Measurements from ENCODE around the gene RGS17. TPM values are rescaled to one million over a fixed set of nuclear protein-coding genes. Genes with fewer than 3 reads are reported as not detected.
"Not testable (repeated sequence)": the region's sequence is repeated elsewhere in the genome, so short reads cannot be mapped to it uniquely, and the experiment has no call there.

The RGS17 gene
- total RNA-seq, 8 experiments from 2014 or later = 1.2 to 20.0 (median 11.4) TPM

GRCh38 chr6:153003366-153003690 is 127.8 kb downstream of the RGS17 start:
- peaks cover 13 to 22% of the 10 kb centered on the region in 2 donors for H3K4me1 ChIP-seq (replicated peaks in 1 of 2)
- ATAC-seq (replicated peaks in 6 of 8) = peak in 7 of 8 experiments; percentile 0 to 4 (median 2)
- WGBS, 10 experiments = 0 to 6% (median 0%) methylated on average over 1 to 5 of the region's 6 CpGs
- in situ Hi-C loops (cut with MboI; ENCODE audit: low pct_unique_long_range_greater_than_20kb in 2 of 9, low sequenced_read_pairs in 9 of 9, unreplicated experiment in 9 of 9) = no loop called here
- H3K4me3 ChIP-seq = peak overlapping the region; percentile 39 to 98 (median 71)
- peak overlapping the region; percentile 89 to 94 for H3K27ac ChIP-seq

DNA sequence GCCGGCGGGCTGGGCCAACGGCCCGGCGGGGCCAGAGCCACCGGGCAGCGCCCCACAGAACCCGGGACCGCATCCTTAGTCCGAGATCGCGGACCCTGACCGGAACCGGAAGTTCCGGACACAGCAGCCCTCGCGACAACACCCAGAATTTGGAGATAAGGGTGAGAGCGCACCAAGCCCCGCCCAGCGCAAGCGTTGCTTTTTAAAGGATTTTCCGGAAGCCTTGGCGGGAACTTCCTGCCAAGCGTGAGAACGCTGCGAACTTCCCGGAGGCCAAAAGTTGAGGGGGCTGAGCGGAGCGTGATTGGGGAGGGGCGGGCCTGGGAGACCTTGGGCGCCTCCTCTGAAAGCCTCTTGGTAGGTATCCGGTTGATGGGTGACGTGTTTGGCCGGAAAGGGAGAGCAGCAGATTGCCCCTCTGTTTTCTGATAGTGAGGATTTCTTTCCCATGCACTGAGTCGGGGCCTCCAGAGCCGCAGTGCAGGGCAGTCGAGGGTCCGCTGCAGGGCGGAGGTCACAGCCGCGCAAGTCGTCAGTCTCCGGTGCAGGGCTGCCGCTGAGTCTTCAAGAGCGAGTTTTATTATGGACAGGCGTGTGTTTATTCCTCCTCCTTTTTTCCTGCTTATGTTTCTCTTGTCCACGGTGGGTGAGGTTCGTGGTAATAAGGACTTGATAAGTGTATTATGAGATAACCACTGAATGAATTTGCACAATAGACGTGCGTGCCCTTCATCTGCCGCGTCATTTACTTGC is 128.3 kb downstream of the RGS17 start, which contains the start of gene MTRF1L:
Gene MTRF1L (minus strand): TSS at position 97 of the 753 bp plus-strand sequence. CDS start 24 bp downstream, at position 73.
- ATAC-seq (replicated peaks in 6 of 8) = peak; percentile 90 to 97 (median 95)
- Histone ChIP-seq H3K27ac (peak within 1 kb of the TSS; percentile 89 to 94), H3K4me3 (peak within 1 kb of the TSS; percentile 39 to 98 (median 71)), H3K4me1 (replicated peaks in 1 of 2) (peaks cover 13 to 22% of the 10 kb centered on the region in 2 donors)
- in situ Hi-C loops (cut with MboI; ENCODE audit: low pct_unique_long_range_greater_than_20kb in 2 of 9, low sequenced_read_pairs in 9 of 9, unreplicated experiment in 9 of 9) = no loop called here
- WGBS, 10 experiments = 0 to 1% (median 0%) methylated on average over 1 to 13 of the region's 52 CpGs; no CpG with 5 or more reads in 3 of the 10 experiments

GRCh38 chr6:153001767-153002612 is 129.1 kb downstream of the RGS17 start:
- peak; percentile 1 to 55 (median 40) for ATAC-seq (replicated peaks in 6 of 8)
- 0 to 50% (median 8%) methylated on average over 2 to 12 of the region's 31 CpGs for WGBS, 10 experiments

GRCh38 chr6:153000790-153001189 is 130.3 kb downstream of the RGS17 start:
- Histone ChIP-seq H3K4me3 (peak overlapping the region in 1 of 5 donors; percentile 71), H3K4me1 (replicated peaks in 1 of 2) (peaks cover 13 to 22% of the 10 kb centered on the region in 2 donors)
- WGBS, 10 experiments = 60 to 100% (median 92%) methylated on average over 1 to 9 of the region's 9 CpGs
- ATAC-seq (replicated peaks in 6 of 8); in situ Hi-C loops (cut with MboI; ENCODE audit: low pct_unique_long_range_greater_than_20kb in 2 of 9, low sequenced_read_pairs in 9 of 9, unreplicated experiment in 9 of 9); H3K27ac ChIP-seq: not testable (repeated sequence)

More at GRCh38 chr6:153001767-153002612, 129.1 kb downstream of the RGS17 start:
- Histone ChIP-seq H3K27ac (peak overlapping the region; percentile 89 to 94), H3K4me3 (peak overlapping the region; percentile 39 to 98 (median 71)), H3K4me1 (replicated peaks in 1 of 2) (peaks cover 13 to 22% of the 10 kb centered on the region in 2 donors)
- in situ Hi-C loops (cut with MboI; ENCODE audit: low pct_unique_long_range_greater_than_20kb in 2 of 9, low sequenced_read_pairs in 9 of 9, unreplicated experiment in 9 of 9) = no loop called here

- no peak overlapping the region for H3K4me3 ChIP-seq
- in situ Hi-C loops (cut with MboI; ENCODE audit: low pct_unique_long_range_greater_than_20kb in 2 of 9, low sequenced_read_pairs in 9 of 9, unreplicated experiment in 9 of 9) = no loop called here
- H3K27ac ChIP-seq = no peak overlapping the region
- H3K4me1 ChIP-seq (replicated peaks in 1 of 2) = peaks cover 13 to 22% of the 10 kb centered on the region in 2 donors
- ATAC-seq (replicated peaks in 6 of 8) = no peak
Measured at GRCh38 chr6:153000243-153000642, 130.8 kb downstream of the RGS17 start.

GRCh38 chr6:152999538-152999937 is 131.5 kb downstream of the RGS17 start:
- ATAC-seq (replicated peaks in 6 of 8); in situ Hi-C loops (cut with MboI; ENCODE audit: low pct_unique_long_range_greater_than_20kb in 2 of 9, low sequenced_read_pairs in 9 of 9, unreplicated experiment in 9 of 9); H3K27ac ChIP-seq; H3K4me3 ChIP-seq: not testable (repeated sequence)
- peaks cover 13 to 22% of the 10 kb centered on the region in 2 donors for H3K4me1 ChIP-seq (replicated peaks in 1 of 2)
- WGBS, 10 experiments = 65 to 100% (median 80%) methylated on average over 1 to 2 of the region's 2 CpGs; no CpG with 5 or more reads in 1 of the 10 experiments

DNA sequence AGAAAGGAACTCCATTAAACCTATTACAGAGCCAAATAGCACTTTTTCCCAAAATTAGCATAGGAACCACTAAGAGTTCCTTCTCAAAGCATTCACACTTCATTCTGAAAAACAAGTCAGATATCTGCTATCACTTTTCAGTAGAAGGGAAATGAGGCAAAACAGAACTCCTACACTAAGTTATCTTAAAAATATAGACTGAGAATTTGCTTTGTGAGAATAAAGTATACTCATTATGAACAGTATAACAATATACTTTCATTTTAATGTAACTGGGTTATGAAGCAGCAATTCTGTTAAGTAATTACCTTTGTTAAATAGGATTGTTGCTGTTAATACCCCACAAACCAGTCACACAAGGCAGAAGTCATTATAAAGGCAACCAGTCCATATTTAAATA is 137.2 kb downstream of the RGS17 start:
- no peak overlapping the region for H3K4me3 ChIP-seq
- no peak for ATAC-seq (replicated peaks in 6 of 8)
- H3K4me1 ChIP-seq (replicated peaks in 1 of 2) = no peaks in the 10 kb centered on the region
- in situ Hi-C loops (cut with MboI; ENCODE audit: low pct_unique_long_range_greater_than_20kb in 2 of 9, low sequenced_read_pairs in 9 of 9, unreplicated experiment in 9 of 9) = no loop called here
- no peak overlapping the region for H3K27ac ChIP-seq

DNA sequence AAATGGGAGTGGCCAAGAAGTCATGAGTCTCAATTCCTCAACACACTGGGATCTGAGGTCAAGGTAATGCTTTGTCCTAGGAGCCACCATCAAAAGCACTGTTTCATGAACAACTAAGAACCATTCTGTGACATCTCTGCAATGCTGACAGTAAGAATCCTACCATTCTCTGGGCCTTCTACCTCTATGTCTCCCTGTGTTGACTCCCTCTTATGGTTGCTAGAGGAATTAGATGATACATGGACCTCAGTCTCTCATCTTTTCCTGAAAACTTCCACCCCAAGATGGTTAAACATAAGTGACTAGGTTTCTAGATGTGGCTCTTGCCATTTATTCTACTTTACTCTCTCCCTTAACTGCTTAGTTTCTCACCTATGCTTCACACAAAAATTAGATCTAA is 137.7 kb downstream of the RGS17 start:
- H3K4me1 ChIP-seq (replicated peaks in 1 of 2) = no peaks in the 10 kb centered on the region
- H3K27ac ChIP-seq = no peak overlapping the region
- in situ Hi-C loops (cut with MboI; ENCODE audit: low pct_unique_long_range_greater_than_20kb in 2 of 9, low sequenced_read_pairs in 9 of 9, unreplicated experiment in 9 of 9) = no loop called here
- H3K4me3 ChIP-seq = no peak overlapping the region
- ATAC-seq (replicated peaks in 6 of 8) = peak in 2 of 8 experiments; percentile 21 to 37

DNA sequence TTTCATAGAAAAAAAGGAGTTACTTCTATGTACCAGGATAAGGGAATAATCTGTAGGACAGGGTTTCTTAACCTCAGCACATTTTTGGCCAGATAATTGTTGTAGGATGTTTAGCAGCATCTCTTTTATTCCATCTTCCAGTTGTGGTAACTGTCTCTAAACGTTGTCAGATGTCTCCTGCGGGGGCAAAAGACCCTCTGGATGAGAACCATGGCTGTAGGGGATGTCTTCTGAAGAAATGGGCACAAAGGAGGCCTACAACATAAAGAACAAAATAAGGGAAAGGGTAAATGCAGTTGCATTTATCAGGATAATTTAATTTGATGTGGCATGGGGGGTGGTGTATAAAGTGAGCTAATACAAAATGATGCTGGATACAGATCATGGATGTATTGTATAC is 144.1 kb downstream of the RGS17 start:
- ATAC-seq (replicated peaks in 6 of 8) = no peak
- 72 to 100% (median 100%) methylated on average over 1 to 2 of the region's 2 CpGs; no CpG with 5 or more reads in 2 of the 10 experiments for WGBS, 10 experiments
- Histone ChIP-seq H3K27ac (no peak overlapping the region), H3K4me1 (replicated peaks in 1 of 2) (peaks cover 0 to 8% of the 10 kb centered on the region in 2 donors), H3K4me3 (no peak overlapping the region)
- in situ Hi-C loops (cut with MboI; ENCODE audit: low pct_unique_long_range_greater_than_20kb in 2 of 9, low sequenced_read_pairs in 9 of 9, unreplicated experiment in 9 of 9) = no loop called here

GRCh38 chr6:152985300-152985699 is 145.8 kb downstream of the RGS17 start:
- H3K27ac ChIP-seq; ATAC-seq (replicated peaks in 6 of 8); in situ Hi-C loops (cut with MboI; ENCODE audit: low pct_unique_long_range_greater_than_20kb in 2 of 9, low sequenced_read_pairs in 9 of 9, unreplicated experiment in 9 of 9); H3K4me1 ChIP-seq (replicated peaks in 1 of 2): not testable (repeated sequence)
- peak overlapping the region in 2 of 5 donors; percentile 57 to 67 for H3K4me3 ChIP-seq
- 62 to 100% (median 93%) methylated on average over 1 to 11 of the region's 11 CpGs; no CpG with 5 or more reads in 1 of the 10 experiments for WGBS, 10 experiments

- WGBS, 10 experiments = 0 to 17% (median 0%) methylated on average over 2 to 7 of the region's 7 CpGs; no CpG with 5 or more reads in 1 of the 10 experiments
- peak overlapping the region; percentile 57 to 83 (median 67) for H3K4me3 ChIP-seq
- no peak for ATAC-seq (replicated peaks in 6 of 8)
- peak overlapping the region; percentile 88 to 91 for H3K27ac ChIP-seq
- peaks cover 0 to 8% of the 10 kb centered on the region in 2 donors for H3K4me1 ChIP-seq (replicated peaks in 1 of 2)
- in situ Hi-C loops (cut with MboI; ENCODE audit: low pct_unique_long_range_greater_than_20kb in 2 of 9, low sequenced_read_pairs in 9 of 9, unreplicated experiment in 9 of 9) = no loop called here
Measured at GRCh38 chr6:152984513-152984872, 146.6 kb downstream of the RGS17 start.

DNA sequence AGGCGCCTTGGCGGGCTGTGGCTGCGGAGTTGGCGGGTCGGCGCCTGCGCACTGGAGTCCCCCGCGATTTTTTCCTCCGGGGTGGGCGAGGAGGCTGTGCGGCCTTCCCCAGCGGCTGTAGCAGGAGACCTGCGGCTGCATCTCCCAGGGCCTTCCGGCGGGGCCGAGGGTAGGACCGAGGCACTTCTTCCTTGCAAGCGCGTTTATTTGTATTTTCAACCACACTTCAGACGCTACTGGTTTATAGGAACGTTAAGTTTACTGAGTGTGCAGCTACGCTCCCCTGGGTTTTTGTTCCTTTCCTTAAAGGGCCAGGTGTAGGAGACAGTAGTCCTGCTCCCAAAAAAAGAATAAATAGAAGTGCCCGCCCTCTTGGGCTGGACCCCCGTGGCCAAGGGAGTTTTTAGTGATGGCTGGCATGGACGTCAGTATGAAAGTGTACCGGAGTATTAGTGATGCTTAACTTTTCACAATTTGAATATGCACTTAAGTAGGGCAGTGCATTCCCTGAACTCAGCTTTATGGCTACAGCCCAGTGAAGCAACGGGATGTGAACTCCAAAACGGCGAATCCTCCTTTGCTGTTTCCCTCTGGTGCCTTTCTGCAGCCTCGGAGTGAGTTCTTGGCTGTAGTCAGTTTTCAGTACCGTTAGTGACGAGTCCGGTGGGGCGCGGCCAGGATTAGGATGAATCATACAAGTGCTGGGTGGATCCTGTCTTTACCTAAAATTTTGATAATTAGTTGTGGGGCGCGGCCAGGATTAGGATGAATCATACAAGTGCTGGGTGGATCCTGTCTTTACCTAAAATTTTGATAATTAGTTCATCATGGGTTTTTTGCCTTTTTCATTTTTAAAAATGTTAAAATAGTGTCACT is 147.2 kb downstream of the RGS17 start:
- WGBS, 10 experiments = 0 to 4% (median 0%) methylated on average over 1 to 18 of the region's 38 CpGs
- peak in 7 of 8 experiments; percentile 2 to 56 (median 5) for ATAC-seq (replicated peaks in 6 of 8)
- in situ Hi-C loops (cut with MboI; ENCODE audit: low pct_unique_long_range_greater_than_20kb in 2 of 9, low sequenced_read_pairs in 9 of 9, unreplicated experiment in 9 of 9) = no loop called here
- Histone ChIP-seq H3K4me1 (replicated peaks in 1 of 2) (peaks cover 0 to 8% of the 10 kb centered on the region in 2 donors), H3K4me3 (peak overlapping the region; percentile 57 to 83 (median 67)), H3K27ac (peak overlapping the region; percentile 88 to 91)
